ENCODE measurements around the gene IDH3G.

Gene IDH3G

DNA sequence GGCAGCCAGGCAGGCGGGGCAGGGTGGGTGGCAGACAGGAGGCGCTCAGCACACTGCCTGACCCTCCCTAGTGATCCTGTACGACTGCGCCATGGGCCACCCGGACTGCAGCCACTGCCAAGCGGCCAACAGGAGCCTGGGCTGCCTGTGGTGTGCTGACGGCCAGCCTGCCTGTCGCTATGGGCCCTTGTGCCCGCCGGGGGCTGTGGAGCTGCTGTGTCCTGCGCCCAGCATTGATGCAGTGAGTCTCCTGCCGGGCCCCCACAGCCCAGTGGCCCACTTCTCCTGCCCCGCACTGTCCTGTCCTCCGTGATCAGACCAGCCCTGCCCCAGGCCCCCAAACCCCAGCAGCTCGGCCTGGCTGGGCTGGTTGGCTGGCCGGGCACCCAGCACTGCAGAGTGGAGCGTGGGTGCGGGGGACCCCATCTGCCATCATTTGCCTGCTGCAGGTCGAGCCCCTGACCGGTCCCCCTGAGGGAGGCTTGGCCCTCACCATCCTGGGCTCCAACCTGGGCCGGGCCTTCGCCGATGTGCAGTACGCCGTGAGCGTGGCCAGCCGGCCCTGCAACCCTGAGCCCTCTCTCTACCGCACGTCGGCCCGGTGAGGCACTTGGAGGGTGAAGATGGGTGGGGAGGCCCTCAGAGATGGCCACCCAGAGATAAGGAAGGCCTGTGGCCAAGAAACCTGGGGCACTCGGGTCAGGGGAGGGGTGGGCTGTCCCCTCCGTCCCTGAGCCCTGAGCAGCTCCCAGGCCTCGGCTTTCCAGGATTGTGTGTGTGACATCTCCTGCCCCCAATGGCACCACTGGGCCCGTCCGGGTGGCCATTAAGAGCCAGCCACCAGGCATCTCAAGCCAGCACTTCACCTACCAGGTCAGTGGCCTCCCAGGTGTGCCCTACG lies 22.5 kb downstream of the IDH3G start:
- Histone ChIP-seq H3K36me3 (ENCODE audit: control insufficient read depth, insufficient read depth, low read length) (no peaks in the 10 kb centered on the region), H3K27me3 (ENCODE audit: control insufficient read depth, insufficient read depth, low read length) (no peaks in the 10 kb centered on the region), H3K4me1 (ENCODE audit: control insufficient read depth, insufficient read depth, low read length) (no peaks in the 10 kb centered on the region), H3K9me3 (ENCODE audit: control insufficient read depth, insufficient read depth, low read length) (no peaks in the 10 kb centered on the region), H3K4me3 (ENCODE audit: low read length) (no peak overlapping the region), H3K27ac (ENCODE audit: low read length) (no peak overlapping the region)
- no CpG with 5 or more reads among the region's 37 CpGs for WGBS (ENCODE audit: insufficient coverage, insufficient read length)
- DNase-seq (ENCODE audit: low read depth, low spot score) = no peak

DNA sequence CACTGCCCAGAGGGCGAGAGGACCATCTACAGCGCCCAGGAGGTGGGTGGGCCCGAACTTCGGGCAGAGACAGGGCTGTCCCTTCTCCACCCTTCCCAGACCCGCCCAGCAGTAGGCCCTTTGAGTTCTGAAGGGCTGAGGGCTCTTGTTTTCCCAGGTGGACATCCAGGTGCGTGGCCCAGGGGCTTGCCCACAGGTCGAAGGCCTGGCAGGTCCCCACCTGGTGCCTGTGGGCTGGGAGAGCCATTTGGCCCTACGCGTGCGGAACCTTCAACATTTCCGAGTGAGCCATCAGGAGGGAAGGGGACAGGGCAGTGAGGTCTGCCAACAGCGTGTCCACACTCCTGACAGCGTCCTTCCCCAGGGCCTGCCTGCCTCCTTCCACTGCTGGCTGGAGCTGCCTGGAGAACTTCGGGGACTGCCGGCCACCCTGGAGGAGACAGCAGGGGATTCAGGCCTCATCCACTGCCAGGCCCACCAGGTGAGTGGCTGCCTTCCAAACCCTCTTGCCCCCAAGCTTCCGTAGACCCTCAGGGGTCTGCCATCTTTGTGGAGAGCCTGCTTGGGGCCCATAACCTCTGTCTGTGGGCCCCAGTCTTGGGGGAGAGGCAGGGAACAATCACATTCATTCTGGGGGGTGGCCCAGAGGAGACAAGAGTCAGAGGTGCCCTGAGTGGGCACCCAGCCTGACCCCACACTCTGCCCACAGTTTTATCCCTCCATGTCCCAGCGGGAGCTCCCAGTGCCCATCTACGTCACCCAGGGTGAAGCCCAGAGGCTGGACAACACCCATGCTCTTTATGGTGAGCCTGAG lies 23.4 kb downstream of the IDH3G start:
- whole genome bisulfite sequencing (ENCODE audit: insufficient coverage, insufficient read length) = no CpG with 5 or more reads among the region's 18 CpGs
- no peaks in the 10 kb centered on the region for H3K9me3 ChIP-seq (ENCODE audit: control insufficient read depth, insufficient read depth, low read length)
- no peak overlapping the region for H3K27ac ChIP-seq (ENCODE audit: low read length)
- DNase-seq (ENCODE audit: low read depth, low spot score) = no peak
- H3K4me1 ChIP-seq (ENCODE audit: control insufficient read depth, insufficient read depth, low read length) = no peaks in the 10 kb centered on the region
- H3K27me3 ChIP-seq (ENCODE audit: control insufficient read depth, insufficient read depth, low read length) = no peaks in the 10 kb centered on the region
- H3K4me3 ChIP-seq (ENCODE audit: low read length) = no peak overlapping the region
- no peaks in the 10 kb centered on the region for H3K36me3 ChIP-seq (ENCODE audit: control insufficient read depth, insufficient read depth, low read length)

DNA sequence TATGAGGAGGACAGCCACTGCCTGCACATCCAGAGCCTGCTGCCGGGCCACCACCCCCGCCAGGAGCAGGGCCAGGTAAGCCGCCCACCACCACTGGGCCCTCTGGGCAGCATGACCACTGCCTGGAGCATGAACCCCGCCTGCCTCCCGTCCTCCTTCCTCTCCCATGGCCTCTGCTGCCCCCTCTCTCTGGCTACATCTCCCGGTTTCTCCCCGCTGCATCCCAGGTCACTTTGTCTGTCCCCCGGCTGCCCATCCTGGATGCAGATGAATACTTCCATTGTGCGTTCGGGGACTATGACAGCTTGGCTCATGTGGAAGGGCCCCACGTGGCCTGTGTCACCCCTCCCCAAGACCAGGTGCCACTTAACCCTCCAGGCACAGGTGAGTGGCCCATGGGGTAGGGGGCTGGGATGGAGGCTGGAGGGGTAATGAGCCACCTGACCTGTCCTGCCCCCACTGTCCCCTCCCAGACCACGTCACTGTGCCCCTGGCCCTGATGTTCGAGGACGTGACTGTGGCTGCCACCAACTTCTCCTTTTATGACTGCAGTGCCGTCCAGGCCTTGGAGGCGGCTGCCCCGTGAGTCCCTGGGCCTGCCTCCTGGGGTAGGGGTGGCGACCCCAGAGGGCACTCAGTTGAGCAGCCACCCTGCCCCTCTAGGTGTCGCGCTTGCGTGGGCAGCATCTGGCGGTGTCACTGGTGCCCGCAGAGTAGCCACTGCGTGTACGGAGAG lies 24.1 kb downstream of the IDH3G start:
- Histone ChIP-seq H3K9me3 (ENCODE audit: control insufficient read depth, insufficient read depth, low read length) (no peaks in the 10 kb centered on the region), H3K27me3 (ENCODE audit: control insufficient read depth, insufficient read depth, low read length) (no peaks in the 10 kb centered on the region), H3K4me1 (ENCODE audit: control insufficient read depth, insufficient read depth, low read length) (no peaks in the 10 kb centered on the region), H3K27ac (ENCODE audit: low read length) (no peak overlapping the region), H3K36me3 (ENCODE audit: control insufficient read depth, insufficient read depth, low read length) (no peaks in the 10 kb centered on the region), H3K4me3 (ENCODE audit: low read length) (no peak overlapping the region)
- DNase-seq (ENCODE audit: low read depth, low spot score) = no peak
- WGBS (ENCODE audit: insufficient coverage, insufficient read length) = no CpG with 5 or more reads among the region's 25 CpGs

DNA sequence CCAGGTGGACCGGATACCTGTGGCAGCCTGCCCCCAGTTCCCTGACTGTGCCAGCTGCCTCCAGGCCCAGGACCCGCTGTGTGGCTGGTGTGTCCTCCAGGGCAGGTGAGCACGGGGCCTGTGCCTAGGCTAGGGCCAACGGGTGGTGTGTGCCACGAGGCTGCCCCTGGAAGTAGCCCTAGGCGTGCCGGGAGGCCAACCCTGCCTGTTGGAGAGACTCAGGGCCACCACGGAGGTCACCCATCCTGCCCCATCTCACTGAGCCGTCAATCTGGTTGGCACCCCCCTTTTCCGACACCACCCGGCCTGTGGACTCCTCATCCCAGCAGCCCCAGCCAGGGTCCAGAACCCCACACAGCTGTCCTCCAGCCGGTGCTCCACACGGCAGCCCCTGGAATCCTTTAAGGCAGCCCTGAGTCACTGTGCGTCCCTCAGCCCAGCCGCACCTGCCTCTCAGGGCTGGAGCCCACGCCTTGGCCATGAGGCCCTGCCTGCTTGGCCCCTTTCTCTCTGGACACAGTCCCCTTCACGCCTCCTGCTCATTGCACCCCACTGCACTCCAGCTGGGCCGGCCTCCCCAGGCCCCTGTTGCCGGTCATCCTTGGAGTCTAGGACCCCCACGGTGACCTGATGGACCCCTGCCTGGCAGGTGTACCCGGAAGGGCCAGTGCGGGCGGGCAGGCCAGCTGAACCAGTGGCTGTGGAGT lies 24.9 kb downstream of the IDH3G start:
- no CpG with 5 or more reads among the region's 23 CpGs for WGBS (ENCODE audit: insufficient coverage, insufficient read length)
- Histone ChIP-seq H3K9me3 (ENCODE audit: control insufficient read depth, insufficient read depth, low read length) (no peaks in the 10 kb centered on the region), H3K4me3 (ENCODE audit: low read length) (no peak overlapping the region), H3K4me1 (ENCODE audit: control insufficient read depth, insufficient read depth, low read length) (no peaks in the 10 kb centered on the region), H3K27ac (ENCODE audit: low read length) (no peak overlapping the region), H3K36me3 (ENCODE audit: control insufficient read depth, insufficient read depth, low read length) (no peaks in the 10 kb centered on the region), H3K27me3 (ENCODE audit: control insufficient read depth, insufficient read depth, low read length) (no peaks in the 10 kb centered on the region)
- DNase-seq (ENCODE audit: low read depth, low spot score) = no peak

DNA sequence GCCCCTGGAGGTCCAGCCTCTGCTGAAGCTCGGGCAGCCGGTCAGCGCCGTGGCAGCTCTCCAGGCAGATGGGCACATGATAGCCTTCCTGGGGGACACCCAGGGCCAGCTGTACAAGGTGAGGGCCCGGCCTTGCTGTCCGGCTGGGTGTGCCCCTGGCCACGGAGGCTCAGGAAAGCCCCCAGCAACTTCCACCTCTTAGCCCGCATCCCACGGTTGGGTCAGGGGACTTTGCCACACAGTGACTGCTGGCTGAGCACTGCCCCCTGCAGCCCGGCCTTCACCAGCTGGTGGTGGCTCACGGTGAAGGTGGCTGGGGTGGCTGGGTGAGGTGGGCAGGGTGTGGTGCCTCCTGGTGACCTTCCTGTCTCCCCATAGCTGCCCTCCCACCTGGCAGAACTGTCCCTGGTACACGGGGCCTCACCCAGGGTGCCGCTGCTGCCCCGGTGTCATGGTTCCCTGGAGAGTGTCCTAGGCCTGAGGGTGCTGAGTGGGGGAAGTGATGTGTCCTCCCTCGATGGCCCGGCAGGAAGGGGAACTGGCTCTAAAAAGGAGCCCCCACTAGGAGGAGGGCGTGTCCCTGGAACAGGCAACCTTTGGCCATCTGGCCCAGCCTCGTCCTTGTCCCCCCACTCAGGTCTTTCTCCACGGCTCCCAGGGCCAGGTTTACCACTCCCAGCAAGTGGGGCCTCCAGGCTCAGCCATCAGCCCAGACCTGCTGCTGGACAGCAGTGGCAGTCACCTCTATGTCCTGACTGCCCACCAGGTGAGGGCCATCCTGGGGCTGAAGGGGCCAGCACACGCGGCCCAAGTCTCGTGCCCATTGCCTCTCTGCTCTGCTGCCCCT lies 25.6 kb downstream of the IDH3G start:
- no peak overlapping the region for H3K4me3 ChIP-seq (ENCODE audit: low read length)
- H3K9me3 ChIP-seq (ENCODE audit: control insufficient read depth, insufficient read depth, low read length) = no peaks in the 10 kb centered on the region
- H3K27ac ChIP-seq (ENCODE audit: low read length) = no peak overlapping the region
- DNase-seq (ENCODE audit: low read depth, low spot score) = no peak
- no peaks in the 10 kb centered on the region for H3K36me3 ChIP-seq (ENCODE audit: control insufficient read depth, insufficient read depth, low read length)
- no CpG with 5 or more reads among the region's 22 CpGs for WGBS (ENCODE audit: insufficient coverage, insufficient read length)
- no peaks in the 10 kb centered on the region; the same call in 1 of the 2 replicates for H3K4me1 ChIP-seq (ENCODE audit: control insufficient read depth, insufficient read depth, low read length)
- H3K27me3 ChIP-seq (ENCODE audit: control insufficient read depth, insufficient read depth, low read length) = no peaks in the 10 kb centered on the region

DNA sequence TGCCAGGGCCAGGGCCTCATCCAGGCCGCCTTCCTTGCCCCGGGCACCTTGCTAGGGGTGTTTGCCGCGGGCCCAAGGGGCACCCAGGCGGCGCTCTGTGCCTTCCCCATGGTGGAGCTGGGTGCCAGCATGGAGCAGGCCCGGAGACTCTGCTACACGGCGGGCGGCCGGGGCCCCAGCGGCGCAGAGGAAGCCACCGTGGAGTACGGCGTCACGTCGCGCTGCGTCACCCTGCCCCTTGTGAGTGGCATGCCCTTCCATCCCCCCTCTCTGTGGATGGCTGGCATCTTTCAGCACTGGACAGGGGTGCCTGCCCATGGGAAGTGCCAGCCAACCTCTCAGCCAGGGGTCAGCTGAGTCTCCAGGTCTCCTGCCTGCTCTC lies 26.5 kb downstream of the IDH3G start:
- no peaks in the 10 kb centered on the region for H3K36me3 ChIP-seq (ENCODE audit: control insufficient read depth, insufficient read depth, low read length)
- H3K27ac ChIP-seq (ENCODE audit: low read length) = no peak overlapping the region
- no peaks in the 10 kb centered on the region for H3K27me3 ChIP-seq (ENCODE audit: control insufficient read depth, insufficient read depth, low read length)
- no peak for DNase-seq (ENCODE audit: low read depth, low spot score)
- H3K4me1 ChIP-seq (ENCODE audit: control insufficient read depth, insufficient read depth, low read length) = no peaks in the 10 kb centered on the region; the same call in 1 of the 2 replicates
- no peak overlapping the region for H3K4me3 ChIP-seq (ENCODE audit: low read length)
- H3K9me3 ChIP-seq (ENCODE audit: control insufficient read depth, insufficient read depth, low read length) = no peaks in the 10 kb centered on the region
- WGBS (ENCODE audit: insufficient coverage, insufficient read length) = no CpG with 5 or more reads among the region's 20 CpGs

DNA sequence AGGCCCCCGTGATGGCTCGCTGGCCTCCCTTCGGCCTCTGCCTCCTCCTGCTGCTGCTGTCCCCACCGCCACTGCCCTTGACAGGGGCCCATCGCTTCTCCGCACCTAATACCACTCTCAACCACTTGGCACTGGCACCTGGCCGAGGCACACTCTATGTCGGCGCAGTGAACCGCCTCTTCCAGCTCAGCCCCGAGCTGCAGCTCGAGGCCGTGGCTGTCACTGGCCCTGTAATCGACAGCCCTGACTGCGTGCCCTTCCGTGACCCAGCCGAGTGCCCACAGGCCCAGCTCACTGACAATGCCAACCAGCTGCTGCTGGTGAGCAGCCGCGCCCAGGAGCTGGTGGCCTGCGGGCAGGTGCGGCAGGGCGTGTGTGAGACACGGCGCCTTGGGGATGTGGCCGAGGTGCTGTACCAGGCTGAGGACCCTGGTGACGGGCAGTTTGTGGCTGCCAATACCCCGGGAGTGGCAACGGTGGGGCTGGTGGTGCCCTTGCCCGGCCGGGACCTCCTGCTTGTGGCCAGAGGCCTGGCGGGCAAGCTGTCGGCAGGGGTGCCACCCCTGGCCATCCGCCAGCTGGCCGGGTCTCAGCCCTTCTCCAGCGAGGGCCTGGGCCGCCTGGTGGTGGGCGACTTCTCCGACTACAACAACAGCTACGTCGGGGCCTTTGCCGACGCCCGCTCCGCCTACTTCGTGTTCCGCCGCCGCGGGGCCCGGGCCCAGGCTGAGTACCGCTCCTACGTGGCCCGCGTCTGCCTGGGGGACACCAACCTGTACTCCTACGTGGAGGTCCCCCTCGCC lies 27.1 kb downstream of the IDH3G start:
- DNase-seq (ENCODE audit: low read depth, low spot score) = no peak
- H3K27me3 ChIP-seq (ENCODE audit: control insufficient read depth, insufficient read depth, low read length) = no peaks in the 10 kb centered on the region
- no peaks in the 10 kb centered on the region; the same call in 1 of the 2 replicates for H3K4me1 ChIP-seq (ENCODE audit: control insufficient read depth, insufficient read depth, low read length)
- H3K27ac ChIP-seq (ENCODE audit: low read length) = no peak overlapping the region
- H3K36me3 ChIP-seq (ENCODE audit: control insufficient read depth, insufficient read depth, low read length) = no peaks in the 10 kb centered on the region
- H3K9me3 ChIP-seq (ENCODE audit: control insufficient read depth, insufficient read depth, low read length) = no peaks in the 10 kb centered on the region
- H3K4me3 ChIP-seq (ENCODE audit: low read length) = no peak overlapping the region
- WGBS (ENCODE audit: insufficient coverage, insufficient read length) = no CpG with 5 or more reads among the region's 56 CpGs

DNA sequence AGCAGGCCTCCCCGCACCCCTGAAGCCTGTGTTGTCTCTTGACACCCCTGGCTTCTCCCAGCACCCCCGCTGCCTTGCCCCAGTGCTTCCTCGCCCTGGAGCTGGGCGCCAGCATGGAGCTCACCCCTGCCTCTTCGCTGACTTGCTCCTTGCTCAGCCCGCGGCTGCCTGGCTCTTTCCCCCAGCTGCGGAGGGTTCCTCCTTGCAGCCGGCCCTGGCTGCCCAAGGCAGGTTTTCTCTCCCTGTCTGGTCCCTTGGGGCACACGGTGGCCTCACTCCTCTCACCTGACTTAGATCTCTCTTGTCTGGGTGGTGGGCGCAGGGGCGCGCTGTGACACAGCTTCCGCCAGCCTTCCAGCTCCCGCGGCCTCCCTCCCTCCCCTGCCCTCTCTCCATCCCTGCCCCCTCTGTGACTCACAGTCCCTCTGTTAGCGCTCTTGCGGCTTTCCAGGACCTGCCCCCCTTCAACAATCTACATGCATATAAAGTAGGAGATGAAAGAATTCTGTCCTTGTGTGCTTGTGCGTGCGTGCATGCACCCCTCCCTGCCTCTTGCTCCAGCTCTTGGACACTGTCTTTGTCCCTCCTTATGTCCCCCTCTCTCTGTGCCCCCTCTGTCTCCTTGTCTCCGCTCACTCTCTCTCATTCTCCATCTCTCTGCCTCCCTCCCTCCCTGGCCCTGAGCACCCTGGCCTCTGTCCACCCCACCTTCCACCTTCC lies 27.9 kb downstream of the IDH3G start:
- no peaks in the 10 kb centered on the region for H3K36me3 ChIP-seq (ENCODE audit: control insufficient read depth, insufficient read depth, low read length)
- no peak overlapping the region for H3K4me3 ChIP-seq (ENCODE audit: low read length)
- H3K27me3 ChIP-seq (ENCODE audit: control insufficient read depth, insufficient read depth, low read length) = no peaks in the 10 kb centered on the region
- no peaks in the 10 kb centered on the region for H3K9me3 ChIP-seq (ENCODE audit: control insufficient read depth, insufficient read depth, low read length)
- H3K4me1 ChIP-seq (ENCODE audit: control insufficient read depth, insufficient read depth, low read length) = no peaks in the 10 kb centered on the region; the same call in 1 of the 2 replicates
- no CpG with 5 or more reads among the region's 21 CpGs for WGBS (ENCODE audit: insufficient coverage, insufficient read length)
- H3K27ac ChIP-seq (ENCODE audit: low read length) = no peak overlapping the region
- DNase-seq (ENCODE audit: low read depth, low spot score) = no peak

All from iPS DF 6.9 (cell line).